ENCODE data around the gene YARS1.

The YARS1 gene

DNA sequence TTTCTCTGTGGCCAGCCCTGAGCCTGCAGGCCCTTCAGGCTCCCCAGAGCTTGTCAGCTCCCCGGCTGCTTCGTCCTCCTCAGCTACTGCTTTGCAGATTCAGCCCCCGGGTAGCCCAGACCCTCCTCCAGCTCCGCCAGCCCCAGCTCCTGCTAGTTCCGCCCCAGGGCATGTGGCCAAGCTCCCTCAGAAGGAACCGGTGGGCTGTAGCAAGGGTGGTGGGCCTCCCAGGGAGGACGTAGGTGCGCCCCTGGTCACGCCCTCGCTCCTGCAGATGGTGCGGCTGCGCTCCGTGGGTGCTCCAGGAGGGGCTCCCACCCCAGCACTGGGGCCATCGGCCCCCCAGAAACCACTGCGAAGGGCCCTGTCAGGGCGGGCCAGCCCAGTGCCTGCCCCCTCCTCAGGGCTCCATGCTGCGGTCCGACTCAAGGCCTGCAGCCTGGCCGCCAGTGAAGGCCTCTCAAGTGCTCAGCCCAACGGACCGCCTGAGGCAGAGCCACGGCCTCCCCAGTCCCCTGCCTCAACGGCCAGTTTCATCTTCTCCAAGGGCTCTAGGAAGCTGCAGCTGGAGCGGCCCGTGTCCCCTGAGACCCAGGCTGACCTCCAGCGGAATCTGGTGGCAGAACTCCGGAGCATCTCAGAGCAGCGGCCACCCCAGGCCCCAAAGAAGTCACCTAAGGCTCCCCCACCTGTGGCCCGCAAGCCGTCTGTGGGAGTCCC lies 45.4 kb downstream of the YARS1 start:
- Histone ChIP-seq H3K4me3 (ENCODE audit: low read depth in 1 of 2, low read length in 1 of 2) (no peak overlapping the region), H3K4me1 (ENCODE audit: control insufficient read depth in 1 of 2, insufficient read depth in 1 of 2, low read depth in 1 of 2, low read length in 1 of 2) (no peaks in the 10 kb centered on the region), H3K36me3 (peaks cover 26% of the 10 kb centered on the region), H3K9me3 (no peaks in the 10 kb centered on the region), H3K27ac (no peak overlapping the region), H3K27me3 (no peaks in the 10 kb centered on the region)
- TF ChIP-seq, protein P1, sequence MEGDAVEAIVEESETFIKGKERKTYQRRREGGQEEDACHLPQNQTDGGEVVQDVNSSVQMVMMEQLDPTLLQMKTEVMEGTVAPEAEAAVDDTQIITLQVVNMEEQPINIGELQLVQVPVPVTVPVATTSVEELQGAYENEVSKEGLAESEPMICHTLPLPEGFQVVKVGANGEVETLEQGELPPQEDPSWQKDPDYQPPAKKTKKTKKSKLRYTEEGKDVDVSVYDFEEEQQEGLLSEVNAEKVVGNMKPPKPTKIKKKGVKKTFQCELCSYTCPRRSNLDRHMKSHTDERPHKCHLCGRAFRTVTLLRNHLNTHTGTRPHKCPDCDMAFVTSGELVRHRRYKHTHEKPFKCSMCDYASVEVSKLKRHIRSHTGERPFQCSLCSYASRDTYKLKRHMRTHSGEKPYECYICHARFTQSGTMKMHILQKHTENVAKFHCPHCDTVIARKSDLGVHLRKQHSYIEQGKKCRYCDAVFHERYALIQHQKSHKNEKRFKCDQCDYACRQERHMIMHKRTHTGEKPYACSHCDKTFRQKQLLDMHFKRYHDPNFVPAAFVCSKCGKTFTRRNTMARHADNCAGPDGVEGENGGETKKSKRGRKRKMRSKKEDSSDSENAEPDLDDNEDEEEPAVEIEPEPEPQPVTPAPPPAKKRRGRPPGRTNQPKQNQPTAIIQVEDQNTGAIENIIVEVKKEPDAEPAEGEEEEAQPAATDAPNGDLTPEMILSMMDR (IDR thresholded peaks at IDR 0.05): no peak

DNA sequence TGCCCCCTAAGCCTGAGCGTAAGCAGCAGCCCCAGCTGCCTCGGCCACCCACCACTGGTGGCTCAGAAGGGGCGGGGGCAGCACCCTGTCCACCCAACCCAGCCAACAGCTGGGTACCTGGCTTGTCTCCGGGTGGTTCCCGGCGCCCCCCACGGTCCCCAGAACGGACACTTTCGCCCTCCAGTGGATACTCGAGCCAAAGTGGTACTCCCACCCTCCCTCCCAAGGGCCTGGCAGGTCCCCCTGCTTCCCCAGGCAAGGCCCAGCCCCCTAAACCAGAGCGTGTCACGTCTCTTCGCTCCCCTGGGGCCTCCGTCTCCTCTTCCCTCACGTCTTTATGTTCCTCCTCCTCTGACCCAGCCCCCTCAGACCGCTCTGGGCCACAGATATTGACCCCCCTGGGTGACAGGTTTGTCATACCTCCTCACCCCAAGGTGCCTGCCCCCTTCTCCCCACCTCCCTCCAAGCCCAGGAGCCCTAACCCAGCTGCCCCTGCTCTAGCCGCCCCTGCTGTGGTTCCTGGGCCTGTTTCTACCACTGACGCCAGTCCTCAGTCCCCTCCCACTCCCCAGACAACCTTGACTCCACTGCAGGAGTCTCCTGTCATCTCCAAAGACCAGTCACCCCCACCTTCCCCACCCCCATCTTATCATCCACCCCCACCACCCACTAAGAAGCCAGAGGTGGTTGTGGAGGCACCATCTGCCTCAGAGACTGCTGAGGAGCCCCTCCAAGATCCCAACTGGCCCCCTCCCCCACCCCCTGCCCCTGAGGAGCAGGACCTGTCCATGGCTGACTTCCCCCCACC lies 46.2 kb downstream of the YARS1 start:
- TF ChIP-seq, protein P1 (IDR thresholded peaks at IDR 0.05): no peak
- Histone ChIP-seq H3K9me3 (no peaks in the 10 kb centered on the region), H3K4me3 (ENCODE audit: low read depth in 1 of 2, low read length in 1 of 2) (no peak overlapping the region), H3K4me1 (ENCODE audit: control insufficient read depth in 1 of 2, insufficient read depth in 1 of 2, low read depth in 1 of 2, low read length in 1 of 2) (no peaks in the 10 kb centered on the region), H3K27ac (no peak overlapping the region), H3K27me3 (no peaks in the 10 kb centered on the region), H3K36me3 (peaks cover 18% of the 10 kb centered on the region)

DNA sequence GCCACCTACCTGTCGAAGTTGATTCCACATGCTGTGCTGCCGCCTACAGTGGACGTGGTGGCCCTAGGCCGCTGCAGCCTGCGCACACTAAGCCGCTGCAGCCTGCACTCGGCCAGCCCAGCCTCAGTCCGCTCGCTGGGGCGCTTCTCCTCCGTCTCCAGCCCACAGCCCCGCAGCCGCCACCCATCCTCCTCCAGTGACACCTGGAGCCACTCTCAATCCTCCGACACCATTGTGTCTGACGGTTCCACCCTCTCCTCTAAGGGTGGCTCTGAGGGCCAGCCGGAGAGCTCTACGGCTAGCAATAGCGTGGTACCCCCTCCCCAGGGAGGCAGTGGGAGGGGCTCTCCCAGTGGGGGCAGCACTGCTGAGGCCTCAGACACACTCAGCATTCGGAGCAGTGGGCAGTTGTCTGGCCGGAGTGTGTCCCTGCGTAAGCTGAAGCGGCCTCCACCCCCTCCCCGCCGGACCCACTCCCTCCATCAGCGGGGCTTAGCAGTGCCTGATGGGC lies 46.9 kb downstream of the YARS1 start:
- no peak overlapping the region for H3K27ac ChIP-seq
- no peaks in the 10 kb centered on the region for H3K9me3 ChIP-seq
- H3K36me3 ChIP-seq: peaks cover 12% of the 10 kb centered on the region
- TF ChIP-seq, protein P1 (IDR thresholded peaks at IDR 0.05): no peak
- no peak overlapping the region for H3K4me3 ChIP-seq (ENCODE audit: low read depth in 1 of 2, low read length in 1 of 2)
- no peaks in the 10 kb centered on the region for H3K4me1 ChIP-seq (ENCODE audit: control insufficient read depth in 1 of 2, insufficient read depth in 1 of 2, low read depth in 1 of 2, low read length in 1 of 2)
- no peaks in the 10 kb centered on the region for H3K27me3 ChIP-seq

DNA sequence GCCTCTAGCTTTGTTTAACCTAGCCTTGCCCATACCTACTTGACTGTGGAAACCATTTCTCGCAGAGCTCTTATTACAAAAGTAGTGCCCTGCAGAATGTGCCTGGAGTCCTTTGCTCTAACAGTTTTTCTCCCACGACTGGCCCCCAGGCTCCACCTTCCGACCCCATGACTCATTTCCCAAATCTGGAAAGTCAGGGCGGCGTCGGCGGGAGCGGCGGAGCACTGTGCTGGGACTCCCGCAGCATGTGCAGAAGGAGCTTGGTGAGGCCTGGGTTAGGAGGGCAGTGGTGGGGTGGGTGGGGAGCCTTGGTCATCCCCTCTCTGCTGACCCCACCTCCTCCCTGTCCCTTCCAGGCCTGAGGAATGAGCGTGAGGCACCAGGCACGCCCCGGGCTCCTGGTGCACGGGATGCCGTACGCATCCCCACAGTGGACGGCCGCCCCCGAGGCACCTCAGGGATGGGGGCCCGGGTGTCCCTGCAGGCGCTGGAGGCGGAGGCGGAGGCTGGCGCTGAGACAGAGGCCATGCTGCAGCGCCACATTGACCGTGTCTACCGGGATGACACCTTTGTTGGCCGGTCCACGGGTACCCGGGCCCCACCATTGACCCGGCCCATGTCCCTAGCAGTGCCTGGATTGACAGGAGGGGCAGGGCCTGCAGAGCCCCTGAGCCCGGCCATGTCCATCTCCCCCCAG lies 47.5 kb downstream of the YARS1 start:
- Histone ChIP-seq H3K4me3 (ENCODE audit: low read depth in 1 of 2, low read length in 1 of 2) (no peak overlapping the region), H3K36me3 (peaks cover 6% of the 10 kb centered on the region), H3K27me3 (no peaks in the 10 kb centered on the region), H3K27ac (no peak overlapping the region), H3K9me3 (no peaks in the 10 kb centered on the region), H3K4me1 (ENCODE audit: control insufficient read depth in 1 of 2, insufficient read depth in 1 of 2, low read depth in 1 of 2, low read length in 1 of 2) (no peaks in the 10 kb centered on the region)
- TF ChIP-seq, protein P1 (IDR thresholded peaks at IDR 0.05): no peak

DNA sequence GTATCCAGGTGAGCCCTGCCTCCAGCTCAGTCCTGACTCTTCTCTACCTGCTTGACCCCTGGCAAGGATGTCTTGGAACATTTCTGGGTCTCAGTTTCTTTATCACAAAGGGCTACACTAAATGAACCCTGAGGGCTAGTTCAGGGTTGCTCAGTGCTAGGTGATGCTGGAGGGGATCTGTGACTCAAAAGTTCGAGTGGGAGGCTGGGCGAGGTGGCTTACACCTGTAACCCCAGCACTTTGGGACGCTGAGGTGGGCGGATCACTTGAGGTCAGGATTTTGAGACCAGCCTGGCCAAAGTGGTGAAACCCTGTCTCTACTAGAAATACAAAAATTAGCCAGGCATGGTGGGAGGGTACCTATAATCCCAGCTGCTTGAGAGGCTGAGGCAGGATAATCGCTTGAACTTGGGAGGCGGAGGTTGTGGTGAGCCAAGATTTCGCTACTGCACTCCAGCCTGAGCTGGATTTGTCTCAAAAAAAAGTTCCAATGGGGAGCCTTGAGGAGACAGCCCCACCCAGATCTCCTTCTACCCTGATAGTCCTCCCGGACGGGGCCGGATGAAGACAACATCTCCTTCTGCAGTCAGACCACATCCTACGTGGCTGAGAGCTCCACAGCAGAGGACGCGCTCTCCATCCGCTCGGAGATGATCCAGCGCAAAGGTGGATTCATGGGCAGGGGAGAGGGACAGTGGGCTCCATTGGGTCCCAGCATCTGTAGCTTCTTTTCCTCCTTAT lies 48.9 kb downstream of the YARS1 start:
- no peaks in the 10 kb centered on the region for H3K4me1 ChIP-seq (ENCODE audit: control insufficient read depth in 1 of 2, insufficient read depth in 1 of 2, low read depth in 1 of 2, low read length in 1 of 2)
- no peaks in the 10 kb centered on the region for H3K9me3 ChIP-seq
- H3K36me3 ChIP-seq: no peaks in the 10 kb centered on the region
- H3K4me3 ChIP-seq (ENCODE audit: low read depth in 1 of 2, low read length in 1 of 2): no peak overlapping the region
- H3K27me3 ChIP-seq: no peaks in the 10 kb centered on the region
- TF ChIP-seq, protein P1 (IDR thresholded peaks at IDR 0.05): no peak
- no peak overlapping the region for H3K27ac ChIP-seq
